Central memory CD4-positive, alpha-beta T cell (primary cell): ENCODE results near the gene GOLGA6L1.
"Not testable (repeated sequence)": the region's sequence is repeated elsewhere in the genome, so short reads cannot be mapped to it uniquely, and the experiment has no call there.

Experiments used
- DNase-seq: peaks from one replicate; pipeline ENCODE4 v3.0.0; 2022
- total RNA-seq, 3 experiments: gene quantifications; one replicate each; lab custom pipeline; 2026; lab: John Stamatoyannopoulos, UW

GOLGA6L1 gene, protein sequence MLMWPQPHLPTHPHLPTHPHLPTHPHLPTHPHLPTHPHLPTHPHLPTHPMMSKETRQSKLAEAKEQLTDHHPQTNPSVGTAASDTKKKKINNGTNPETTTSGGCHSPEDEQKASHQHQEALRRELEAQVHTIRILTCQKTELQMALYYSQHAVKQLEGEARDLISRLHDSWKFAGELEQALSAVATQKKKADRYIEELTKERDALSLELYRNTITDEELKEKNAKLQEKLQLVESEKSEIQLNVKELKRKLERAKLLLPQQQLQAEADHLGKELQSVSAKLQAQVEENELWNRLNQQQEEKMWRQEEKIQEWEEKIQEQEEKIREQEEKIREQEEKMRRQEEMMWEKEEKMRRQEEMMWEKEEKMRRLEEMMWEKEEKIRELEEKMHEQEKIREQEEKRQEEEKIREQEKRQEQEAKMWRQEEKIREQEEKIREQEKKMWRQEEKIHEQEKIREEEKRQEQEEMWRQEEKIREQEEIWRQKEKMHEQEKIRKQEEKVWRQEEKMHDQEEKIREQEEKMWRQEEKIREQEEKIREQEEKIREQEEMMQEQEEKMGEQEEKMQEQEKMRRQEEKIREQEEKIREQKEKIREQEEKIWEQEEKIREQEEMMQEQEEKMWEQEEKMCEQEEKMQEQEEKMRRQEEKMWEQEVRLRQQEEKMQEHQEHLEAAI
- total RNA-seq, result 0 to 0.04 (median 0) reads per million in 3 experiments

DNA sequence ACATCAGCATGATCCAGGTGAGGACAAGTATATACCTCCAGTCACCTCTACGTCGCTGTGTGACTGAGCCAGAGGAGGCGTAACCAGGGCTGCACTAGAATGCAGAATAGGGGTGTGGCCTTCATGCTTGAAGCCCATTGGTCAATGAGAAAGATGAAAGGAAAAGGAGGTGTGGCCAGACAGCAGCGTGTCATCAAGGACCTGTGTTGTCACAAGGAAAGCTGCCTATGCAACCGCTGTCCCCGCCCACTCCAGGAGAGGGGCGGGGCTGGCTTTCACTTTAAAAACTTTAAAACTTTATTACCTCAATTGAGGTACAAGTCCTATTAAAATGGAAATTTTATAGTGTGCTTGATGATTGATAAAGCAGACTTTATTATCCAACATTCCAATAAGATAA, at the start of gene GOLGA6L1:
Gene GOLGA6L1 (minus strand): TSS at position 101 of the 400 bp plus-strand sequence. CDS start 91 bp downstream, at position 10.
- DNase-seq, result not testable (repeated sequence)

DNA sequence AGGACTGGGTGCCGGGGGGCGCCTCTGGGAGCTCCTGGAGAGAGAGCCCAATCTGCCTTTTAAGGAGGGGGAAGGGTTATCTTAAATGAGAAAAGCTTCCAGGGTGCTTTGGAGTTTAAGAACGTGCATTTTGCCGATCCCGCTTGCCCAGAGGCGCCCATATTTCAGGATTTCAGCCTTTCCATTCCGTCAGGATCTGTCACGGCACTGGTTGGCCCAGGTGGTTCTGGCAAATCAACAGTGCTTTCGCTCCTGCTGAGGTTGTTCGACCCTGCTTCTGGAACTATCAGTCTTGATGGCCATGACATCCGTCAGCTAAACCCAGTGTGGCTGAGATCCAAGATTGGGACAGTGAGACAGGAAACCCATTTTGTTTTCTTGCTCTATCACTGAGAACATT, 44.6 kb upstream of the GOLGA6L1 start:
- DNase-seq, result not testable (repeated sequence)

DNA sequence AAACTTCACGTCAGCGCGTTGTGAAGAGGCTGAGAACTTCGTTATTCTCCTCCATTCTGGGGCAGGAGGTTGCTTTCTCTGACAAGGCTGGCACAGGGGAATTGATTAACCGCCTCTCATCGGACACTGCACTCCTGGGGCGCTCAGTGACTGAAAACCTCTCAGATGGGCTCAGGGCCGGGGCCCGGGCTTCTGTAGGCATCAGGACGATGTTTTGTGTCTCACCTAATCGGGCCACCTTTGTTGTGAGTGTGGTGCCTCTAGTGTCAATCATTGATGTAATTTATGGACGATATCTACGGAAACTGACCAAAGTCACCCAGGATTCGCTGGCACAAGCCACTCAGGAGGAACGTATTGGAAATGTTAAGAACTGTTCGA, 43.9 kb upstream of the GOLGA6L1 start:
- DNase-seq, result not testable (repeated sequence)

DNA sequence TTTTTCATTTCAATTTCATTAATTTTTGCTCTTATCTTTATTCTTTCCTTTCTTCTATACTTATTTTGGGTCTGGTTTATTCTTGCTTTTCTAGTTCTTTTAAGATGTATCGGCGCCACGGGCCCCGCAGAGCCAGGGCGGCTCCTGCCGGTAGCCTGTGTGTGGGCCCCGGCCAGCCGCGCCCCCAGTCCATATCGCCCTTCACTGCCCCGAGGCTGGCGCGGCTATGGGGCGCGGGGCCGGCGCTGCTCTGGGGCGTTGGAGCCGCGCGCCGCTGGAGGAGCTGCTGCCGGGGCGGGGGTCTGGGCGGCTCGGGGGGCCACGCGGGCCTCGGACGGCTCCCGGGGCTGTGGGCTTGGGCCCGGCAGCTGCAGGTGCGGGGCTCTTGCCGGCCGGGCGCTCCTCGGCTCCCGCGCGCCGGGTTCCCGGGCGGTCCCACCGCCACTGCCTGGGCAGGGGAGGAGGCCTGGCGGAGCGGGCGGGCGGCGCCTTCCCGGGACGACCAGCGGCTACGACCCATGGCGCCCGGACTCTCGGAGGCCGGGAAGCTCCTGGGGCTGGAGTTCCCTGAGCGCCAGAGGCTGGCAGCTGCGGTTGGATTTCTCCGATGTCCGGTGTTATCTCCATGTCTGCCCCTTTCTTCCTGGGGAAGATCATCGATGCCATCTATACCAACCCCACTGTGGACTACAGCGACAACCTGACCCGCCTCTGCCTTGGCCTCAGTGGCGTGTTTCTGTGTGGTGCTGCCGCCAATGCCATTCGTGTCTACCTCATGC, 43.3 kb upstream of the GOLGA6L1 start:
- not testable (repeated sequence) for DNase-seq

DNA sequence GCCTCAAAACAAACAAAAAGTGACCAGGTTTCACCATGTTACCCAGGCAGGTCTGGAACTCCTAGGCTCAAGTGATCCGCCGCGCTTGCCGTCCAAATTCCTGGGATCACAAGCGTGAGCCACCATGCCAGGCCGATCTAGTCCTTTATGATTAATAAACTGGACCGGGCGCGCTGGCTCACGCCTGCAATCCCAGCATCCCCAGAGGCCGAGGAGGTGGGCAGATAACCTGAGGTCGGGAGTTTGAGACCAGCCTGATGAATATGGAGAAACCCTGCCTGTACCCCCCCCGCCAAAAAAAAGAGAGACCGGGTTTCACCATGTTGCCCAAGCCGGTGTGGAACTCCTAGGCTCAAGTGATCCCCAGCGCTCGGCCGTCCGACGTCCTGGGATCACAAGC, 40.1 kb upstream of the GOLGA6L1 start:
- DNase-seq, result not testable (repeated sequence)

DNA sequence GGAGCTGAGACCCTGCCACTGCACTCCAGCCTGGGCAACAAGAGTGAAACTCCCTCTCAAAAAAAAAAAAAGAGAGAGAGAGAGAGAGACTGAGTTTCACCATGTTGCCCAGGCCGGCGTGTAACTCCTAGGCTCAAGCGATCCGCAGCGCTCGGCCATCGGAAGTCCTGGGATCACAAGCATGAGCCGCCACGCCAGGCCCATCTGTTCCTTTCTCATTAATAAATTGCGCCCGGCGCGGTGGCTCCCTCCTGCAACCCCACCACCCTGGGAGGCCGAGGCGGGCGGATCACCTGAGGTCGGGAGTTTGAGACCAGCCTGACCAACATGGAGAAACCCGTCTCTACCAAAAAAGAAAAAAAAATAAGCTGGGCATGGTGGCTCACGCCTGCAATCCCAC, 39.0 kb upstream of the GOLGA6L1 start:
- not testable (repeated sequence) for DNase-seq

DNA sequence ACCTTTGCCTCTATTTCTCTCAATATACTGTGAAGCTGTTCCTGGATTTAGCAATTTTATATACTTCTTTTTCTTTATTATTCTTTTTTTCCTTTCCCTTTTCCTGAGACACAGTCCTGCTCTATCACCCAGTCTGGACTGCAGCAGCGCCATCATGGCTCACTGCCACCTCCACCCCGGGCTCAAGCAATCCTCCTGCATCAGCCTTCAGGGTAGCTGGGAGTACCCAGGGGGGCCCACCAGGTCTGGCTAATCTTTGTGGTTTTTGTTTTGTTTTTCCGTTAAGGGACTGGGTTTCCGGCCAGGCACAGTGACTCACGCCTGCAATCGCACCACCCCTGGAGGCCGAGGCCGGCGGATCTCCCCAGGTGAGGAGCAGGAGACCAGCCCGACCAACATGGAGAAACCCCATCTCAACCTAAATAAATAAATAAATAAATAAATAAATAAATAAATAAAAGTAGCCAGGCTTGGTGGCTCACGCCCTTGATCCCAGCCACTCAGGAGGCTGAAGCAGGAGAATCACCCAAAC, 38.1 kb upstream of the GOLGA6L1 start:
- not testable (repeated sequence) for DNase-seq

DNA sequence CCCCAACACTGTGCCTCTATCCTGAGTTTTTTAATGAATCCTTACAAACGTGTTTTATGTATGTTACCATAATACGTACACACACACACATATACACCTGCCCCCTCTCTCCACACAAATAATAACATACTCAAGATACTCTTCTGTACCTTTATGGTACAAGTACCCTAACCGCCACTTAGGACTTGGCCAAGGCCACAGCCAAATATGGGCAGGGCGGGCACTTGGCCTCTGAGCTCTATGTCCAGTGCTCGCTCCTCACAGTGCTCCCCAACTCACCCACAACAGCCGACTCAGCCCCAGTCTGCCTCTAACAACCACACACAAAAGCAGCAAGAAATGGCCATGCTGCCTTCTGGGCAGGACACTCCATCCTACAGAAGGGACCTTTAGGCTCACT, 3.8 kb downstream of the GOLGA6L1 start:
- DNase-seq, result not testable (repeated sequence)

DNA sequence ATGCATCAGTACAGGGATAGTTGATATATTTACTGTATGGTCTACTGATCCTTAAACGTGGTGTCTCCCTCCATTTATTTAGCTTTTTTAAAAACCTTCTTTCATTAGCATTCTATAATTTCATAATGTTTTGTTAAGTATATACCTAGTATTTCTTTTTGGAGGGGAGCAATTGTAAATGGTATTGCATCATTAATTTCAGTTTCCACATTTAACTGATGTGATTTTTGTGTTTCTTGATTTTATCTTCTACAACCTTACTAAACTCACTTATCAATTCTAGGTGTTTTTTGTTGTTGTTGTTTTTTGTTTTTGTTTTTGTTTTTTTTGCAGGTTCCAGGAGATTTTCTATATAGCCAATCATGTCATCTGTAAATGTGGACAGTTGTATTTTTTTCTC, 18.4 kb downstream of the GOLGA6L1 start:
- DNase-seq, result no peak

DNA sequence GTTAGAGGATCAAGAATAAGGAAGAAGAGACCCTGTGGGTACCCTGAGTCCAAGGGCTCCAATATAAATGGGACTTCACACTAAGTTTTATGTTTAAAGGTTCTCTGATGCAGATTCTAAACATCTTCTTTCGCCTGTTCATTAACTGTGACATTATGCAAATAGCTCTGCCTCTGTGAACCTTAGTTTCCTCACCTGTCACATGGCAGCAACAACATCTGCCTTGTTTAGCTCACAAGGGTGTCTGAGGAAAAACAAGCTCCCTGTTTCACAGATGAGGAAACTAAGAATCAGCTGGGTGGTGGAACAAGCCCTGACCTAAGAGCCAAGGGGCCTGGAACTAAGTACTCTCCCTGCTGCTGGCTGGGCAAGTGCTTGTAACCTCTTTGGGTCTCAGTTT, 40.8 kb downstream of the GOLGA6L1 start:
- DNase-seq, result no peak

DNA sequence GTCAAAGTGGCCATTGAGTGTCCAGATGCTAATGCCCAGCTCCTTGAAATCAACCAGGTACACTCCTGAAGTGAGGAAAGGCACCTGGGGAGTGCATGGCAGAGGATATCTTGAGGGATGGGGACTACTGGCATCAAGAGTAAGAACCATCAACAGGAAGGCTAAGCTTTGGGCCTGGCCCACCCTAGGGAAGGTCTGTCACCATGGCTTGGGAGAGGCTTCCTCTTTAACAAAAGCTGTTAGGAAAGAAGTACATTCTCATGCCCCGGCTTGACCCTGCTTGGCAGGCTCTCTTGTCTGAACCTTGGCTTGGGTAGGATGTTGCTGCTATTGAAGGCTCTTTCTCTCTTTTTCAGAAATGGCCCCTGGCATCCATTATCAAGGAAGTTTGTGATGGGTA, 53.5 kb downstream of the GOLGA6L1 start:
- DNase-seq, result no peak

DNA sequence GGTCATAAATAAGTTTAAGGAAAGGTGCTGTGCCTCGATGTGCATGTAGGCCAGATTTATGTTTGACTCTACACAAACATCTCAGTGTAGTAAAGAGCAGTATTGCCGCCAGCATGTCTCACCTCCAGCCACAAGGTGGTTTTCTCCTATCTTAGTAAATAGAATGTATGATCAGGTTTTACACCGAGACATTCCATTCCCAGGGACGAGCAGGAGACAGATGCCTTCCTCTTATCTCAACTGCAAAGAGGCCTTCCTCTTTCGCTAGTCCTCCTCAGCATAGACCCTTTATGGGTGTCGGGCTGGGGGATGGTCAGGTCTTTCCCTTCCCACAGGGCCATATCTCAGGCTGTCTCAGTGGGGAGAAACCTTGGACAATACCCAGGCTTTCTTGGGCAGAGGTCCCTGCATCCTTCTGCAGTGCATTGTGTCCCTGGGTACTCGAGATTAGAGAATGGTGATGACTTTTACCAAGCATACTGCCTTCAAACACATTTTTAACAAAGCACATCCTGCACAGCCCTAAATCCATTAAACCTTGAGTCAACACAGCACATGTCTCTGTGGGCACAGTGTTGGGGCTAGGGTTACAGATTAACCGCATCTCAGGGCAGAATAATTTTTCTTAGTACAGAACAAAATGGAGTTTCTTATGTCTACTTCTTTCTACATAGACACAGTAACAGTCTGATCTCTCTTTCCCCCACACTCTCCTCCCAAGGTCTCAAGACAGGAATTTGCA, 54.5 kb downstream of the GOLGA6L1 start:
- not testable (repeated sequence) for DNase-seq

DNA sequence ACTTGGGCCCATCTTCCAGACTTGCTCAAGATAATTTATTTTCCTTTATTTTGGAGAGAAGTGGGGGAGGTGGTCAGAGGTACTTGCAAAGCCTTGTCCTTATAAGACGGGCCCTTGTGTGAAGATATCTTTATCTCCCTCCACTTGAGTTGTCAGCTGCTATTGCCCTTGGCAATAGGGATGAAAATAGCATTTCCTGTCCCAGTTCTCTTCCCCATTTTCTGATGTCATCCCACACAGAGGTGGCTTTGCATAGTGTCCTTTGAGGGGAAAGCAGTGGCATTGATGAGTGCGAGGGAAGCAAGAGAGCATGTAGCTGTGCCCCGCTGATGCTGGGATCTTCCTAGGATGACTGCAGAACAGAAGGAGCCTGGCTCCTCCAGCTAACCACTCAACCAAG, 55.4 kb downstream of the GOLGA6L1 start:
- DNase-seq, result no peak

DNA sequence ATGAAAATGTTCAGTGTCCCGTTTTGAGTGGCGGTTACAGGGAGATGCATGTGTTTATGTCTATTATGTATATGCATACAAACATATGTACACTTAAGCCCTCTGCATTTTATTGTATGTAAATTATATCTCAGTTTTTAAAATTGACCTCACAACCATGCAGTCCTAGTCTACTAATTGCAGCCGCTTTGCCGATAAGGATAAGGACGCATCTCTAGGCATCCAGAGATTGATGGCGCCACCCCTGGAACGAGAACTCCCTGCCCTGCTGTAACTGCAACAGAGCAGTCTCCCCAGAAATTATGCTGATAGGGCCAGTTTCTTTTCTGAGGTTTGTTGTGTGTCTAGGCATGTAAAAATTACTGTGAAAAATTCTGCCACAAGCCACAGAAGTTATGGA, 56.9 kb downstream of the GOLGA6L1 start:
- DNase-seq, result no peak
